HG02759 (cell line): Measurements from ENCODE around the gene MRPS25.
"Not testable (repeated sequence)": the region's sequence is repeated elsewhere in the genome, so short reads cannot be mapped to it uniquely, and the experiment has no call there.

Experiments
- ATAC-seq: cut with Tn5 transposase; IDR thresholded peaks from one replicate; pipeline ENCODE4 v1.9.1; 2021; ENCODE audit warnings: mild to moderate bottlenecking, moderate library complexity; ENCODE audit not compliant: unreplicated experiment

The MRPS25 gene

DNA sequence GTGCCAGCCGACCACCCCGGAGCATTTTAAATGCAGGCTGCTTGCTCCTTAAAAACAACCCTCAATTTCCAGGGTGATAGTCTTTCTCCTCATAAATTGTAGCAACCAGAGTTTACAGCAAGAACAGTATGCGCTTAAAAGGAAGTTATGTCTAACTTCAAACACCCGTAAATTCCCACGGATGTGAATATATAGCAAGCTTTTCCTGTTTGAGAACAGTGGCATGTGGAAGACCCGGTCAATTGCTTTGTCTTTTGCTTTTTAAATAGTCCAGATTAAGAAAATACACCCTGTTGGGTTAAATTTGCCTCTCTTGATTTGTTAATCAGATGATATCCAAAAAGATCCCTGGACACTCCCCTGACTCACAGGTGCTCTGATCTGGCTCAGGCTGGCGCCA, 20.8 kb downstream of the MRPS25 start:
- no peak for ATAC-seq

DNA sequence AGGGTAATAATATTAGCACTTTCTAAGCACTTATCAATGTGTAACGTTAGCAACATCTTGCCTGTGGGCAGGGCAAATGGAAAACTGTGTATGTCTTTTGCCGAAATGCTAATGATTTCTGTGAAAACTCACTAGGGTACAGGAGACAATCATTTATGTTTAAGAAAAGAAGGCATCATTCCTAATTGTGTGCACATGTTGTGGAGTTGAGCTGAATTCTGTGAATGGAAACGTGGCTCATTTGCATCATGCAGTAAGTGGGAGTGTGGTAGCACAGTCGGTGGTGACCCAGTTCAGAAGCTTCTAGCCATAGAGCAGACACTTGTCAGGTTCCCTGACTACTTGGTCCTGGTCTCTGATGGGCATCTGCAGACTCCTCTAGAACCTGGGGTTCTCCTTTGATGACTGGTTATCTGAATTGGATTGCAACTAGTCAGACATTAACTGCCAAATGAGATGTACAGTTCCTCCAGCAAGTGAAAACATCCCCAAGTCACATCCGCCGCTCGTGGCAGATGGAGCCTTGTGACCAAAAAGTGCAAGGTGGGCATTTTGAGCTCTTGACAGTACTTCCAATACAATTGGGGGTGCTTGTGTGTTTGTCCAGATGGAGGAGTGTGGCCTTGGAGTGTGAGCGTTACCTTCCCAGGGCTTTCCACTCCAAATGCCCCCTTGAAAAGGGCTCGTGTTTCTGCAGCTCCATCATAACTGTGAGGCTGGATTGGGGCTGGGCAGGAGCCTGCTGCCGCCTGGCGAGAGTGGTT, 21.5 kb downstream of the MRPS25 start:
- no peak for ATAC-seq

- ATAC-seq: no peak
These were observed 22.2 kb downstream of the MRPS25 start for GRCh38 chr3:15042936-15043335.

- ATAC-seq: no peak
These were observed 23.2 kb downstream of the MRPS25 start for GRCh38 chr3:15041950-15042349.

GRCh38 chr3:15040844-15041243, 24.3 kb downstream of the MRPS25 start:
- no peak for ATAC-seq

- ATAC-seq: no peak
These were observed 26.8 kb downstream of the MRPS25 start for GRCh38 chr3:15038306-15038705.

- no peak for ATAC-seq
These were observed 32.0 kb downstream of the MRPS25 start for GRCh38 chr3:15033103-15033502.

DNA sequence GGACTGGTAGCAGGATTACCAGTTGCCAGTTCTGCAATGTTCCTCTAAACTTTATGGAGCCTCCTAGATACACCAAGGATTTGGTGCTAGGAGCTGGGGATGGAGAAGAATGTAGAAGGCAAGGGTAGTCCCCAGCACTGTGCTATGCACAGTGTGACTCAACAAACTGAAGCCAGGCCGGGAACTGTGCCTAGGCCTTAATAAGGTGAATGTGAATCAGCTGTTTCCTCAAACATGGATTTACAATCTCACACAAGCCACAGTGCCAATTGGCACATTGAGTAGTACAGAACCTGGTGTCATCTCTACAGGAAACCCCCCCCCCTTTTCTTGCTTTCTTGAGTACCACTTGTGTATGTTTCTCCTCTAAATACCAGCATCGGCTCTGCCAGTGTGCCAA, 32.5 kb downstream of the MRPS25 start:
- no peak for ATAC-seq

DNA sequence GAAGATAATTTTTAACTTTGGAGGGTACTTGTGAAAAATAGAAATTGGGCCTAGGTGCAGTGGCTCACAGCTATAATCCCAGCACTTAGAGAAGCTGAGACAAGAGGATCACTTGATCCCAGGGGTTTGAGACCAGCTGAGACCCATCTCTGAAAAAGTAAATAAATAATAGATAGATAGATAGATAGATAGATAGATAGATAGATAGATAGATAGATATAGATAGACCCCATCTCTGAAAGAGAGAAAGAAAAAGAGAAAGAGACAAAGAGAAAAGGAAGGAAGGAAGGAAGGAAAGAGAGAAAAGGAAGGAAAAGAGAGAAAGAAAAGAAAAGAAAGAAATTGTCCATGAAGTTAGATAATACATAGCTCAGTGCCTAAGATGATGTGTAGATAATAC, 35.5 kb downstream of the MRPS25 start:
- ATAC-seq: no peak

- no peak for ATAC-seq
These were observed 41.4 kb downstream of the MRPS25 start for GRCh38 chr3:15023719-15024118.

GRCh38 chr3:15023249-15023648, 41.9 kb downstream of the MRPS25 start:
- ATAC-seq: no peak

DNA sequence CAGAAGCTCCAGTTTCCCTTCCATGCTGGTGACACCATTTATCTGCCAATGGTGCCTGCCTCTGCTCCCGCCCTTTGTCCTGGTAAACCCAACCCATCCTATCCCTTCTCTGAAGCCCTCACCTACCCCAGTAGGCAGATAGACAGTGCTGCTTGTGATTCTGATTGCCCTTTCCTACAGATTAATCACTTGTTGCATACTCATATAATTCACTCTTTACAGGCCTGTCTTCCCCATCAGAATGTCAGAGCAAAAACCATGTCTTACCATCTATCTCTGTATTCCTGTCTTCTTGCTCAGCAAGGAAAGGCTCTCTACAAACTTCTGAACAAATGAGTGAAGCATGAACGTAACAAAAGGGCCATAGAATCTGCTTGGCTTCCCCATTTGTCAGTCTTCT, 47.9 kb downstream of the MRPS25 start:
- ATAC-seq: no peak

DNA sequence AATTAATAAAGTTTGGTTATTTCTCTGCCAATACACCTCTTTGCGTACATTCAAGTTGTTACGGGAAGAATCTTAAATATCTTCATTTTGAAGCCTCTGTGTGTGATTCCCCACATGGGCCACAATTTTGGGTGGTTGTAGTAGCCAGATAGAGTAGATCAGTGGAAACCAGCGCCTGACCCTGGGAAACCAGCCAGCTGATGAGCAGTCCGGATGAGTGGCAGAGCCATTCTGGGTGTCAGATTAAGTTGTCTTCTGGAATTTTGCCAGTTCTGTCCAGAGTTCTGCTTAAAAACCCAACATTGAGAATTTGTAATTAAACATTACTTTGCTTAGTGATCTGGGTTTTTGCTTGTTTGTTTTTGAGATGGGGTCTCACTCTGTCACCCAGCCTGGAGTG, 49.7 kb downstream of the MRPS25 start:
- ATAC-seq: no peak

- ATAC-seq: no peak
These were observed 50.3 kb downstream of the MRPS25 start for GRCh38 chr3:15014606-15015328.

DNA sequence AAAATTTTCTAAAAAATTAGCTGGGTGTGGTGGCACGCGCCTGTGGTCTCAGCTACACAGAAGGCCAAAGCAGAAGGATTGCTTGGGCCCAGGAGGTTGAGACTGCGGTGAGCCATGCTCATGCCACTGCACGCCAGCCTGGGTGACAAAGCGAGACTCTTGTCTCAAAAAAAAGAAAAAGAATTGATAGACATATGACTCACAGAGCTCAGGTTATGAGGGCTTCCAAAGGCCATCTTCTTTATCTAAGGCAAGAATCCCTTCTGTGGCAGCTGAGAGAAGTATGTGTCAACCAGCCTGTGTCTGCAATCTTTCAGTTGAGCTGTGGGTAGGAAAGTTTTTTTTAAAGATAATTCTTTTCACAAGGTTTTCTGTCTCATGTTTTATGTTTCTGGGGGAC, 53.9 kb downstream of the MRPS25 start:
- no peak for ATAC-seq

DNA sequence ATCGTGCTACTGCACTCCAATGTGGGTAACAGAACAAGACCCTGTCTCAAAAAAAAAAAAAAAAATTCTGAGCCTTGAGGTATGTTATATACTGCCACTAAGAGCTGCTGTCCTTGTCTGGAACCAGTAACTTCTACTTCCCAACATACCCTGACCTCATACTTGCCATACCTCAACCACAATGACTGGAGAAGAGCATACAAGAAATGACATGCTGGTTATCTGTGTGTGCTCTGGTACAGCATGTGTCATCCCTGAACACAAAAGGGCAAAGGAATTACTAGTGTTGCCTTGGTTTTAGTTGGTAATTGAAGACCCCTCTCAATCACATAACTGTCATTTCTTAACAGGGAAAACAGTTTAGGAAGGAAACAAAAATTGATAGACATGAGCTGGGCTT, 54.5 kb downstream of the MRPS25 start:
- no peak for ATAC-seq

- no peak for ATAC-seq
These were observed 55.9 kb downstream of the MRPS25 start for GRCh38 chr3:15009167-15009566.

DNA sequence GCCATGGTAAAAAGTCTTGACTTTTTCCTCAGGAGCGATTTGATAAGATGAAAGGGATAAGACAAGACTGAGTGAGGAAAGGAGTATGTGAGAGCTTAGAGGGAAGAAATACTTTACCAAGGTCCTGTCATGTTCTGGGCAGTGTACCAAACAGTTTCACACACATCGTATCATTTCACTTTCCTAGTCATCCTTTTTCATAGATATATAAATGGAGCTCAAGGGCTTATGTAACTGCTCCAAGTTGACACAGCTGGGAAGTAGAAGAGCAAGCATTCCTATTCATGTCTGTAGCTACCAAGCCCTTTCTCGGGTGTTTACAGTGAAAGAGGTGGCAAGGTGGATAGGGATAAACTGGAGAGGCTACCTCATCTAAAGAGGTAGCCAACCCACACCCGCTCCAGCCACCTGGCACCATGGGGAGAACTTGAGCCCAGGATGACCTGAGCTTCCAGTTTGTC, 57.4 kb downstream of the MRPS25 start:
- no peak for ATAC-seq

GRCh38 chr3:14999182-14999581, 65.9 kb downstream of the MRPS25 start:
- not testable (repeated sequence) for ATAC-seq
